Suprapubic skin (tissue), 4 donors: Measurements from ENCODE around the gene ZNRF3. TPM values are rescaled to one million over a fixed set of nuclear protein-coding genes. Genes with fewer than 3 reads are reported as not detected.

Experiments
- DNase-seq, 2 donors: peaks; one replicate each; pipeline ENCODE4 v3.0.0-alpha.2; 2019; ENCODE audit warnings: low spot score in 2 of 2
- H3K27ac ChIP-seq: fragments of 200-600 bp; sonication (generic); one replicate; pipeline ENCODE4 v1.5.1; 2019
- H3K27me3 ChIP-seq: fragments of 200-600 bp; sonication (generic); one replicate; pipeline ENCODE4 v1.5.1; 2019
- H3K36me3 ChIP-seq: fragments of 200-600 bp; sonication (generic); one replicate; pipeline ENCODE4 v1.5.1; 2019
- H3K4me1 ChIP-seq: fragments of 200-600 bp; sonication (generic); one replicate; pipeline ENCODE4 v1.5.1; 2019
- H3K4me3 ChIP-seq: fragments of 200-600 bp; sonication (generic); one replicate; pipeline ENCODE4 v1.5.1; 2019; ENCODE audit warnings: mild to moderate bottlenecking
- H3K9me3 ChIP-seq: fragments of 200-600 bp; sonication (generic); one replicate; pipeline ENCODE4 v1.5.1; 2019
- CTCF ChIP-seq, 2 donors: fragments of 200-600 bp in 1 of 2; fragments of 450-650 bp in 1 of 2; sonication (generic) in 1 of 2; IDR thresholded peaks; one replicate each; pipeline ENCODE4 v1.5.1; 2016 to 2019; ENCODE audit warnings: antibody characterized with exemption in 2 of 2, mild to moderate bottlenecking in 1 of 2, moderate library complexity in 1 of 2
- EP300 ChIP-seq: sonication (generic); formaldehyde crosslinking; IDR thresholded peaks from one replicate; pipeline ENCODE4 v1.6.1; 2017; ENCODE audit warnings: antibody characterized with exemption
- POLR2A ChIP-seq, 2 donors: fragments of 450-650 bp; IDR thresholded peaks; one replicate each; pipeline ENCODE4 v1.6.1; 2017; ENCODE audit warnings: antibody characterized with exemption in 2 of 2, mild to moderate bottlenecking in 2 of 2, moderate library complexity in 2 of 2
- POLR2AphosphoS5 ChIP-seq, 3 donors: sonication (generic); formaldehyde crosslinking; IDR thresholded peaks; one replicate each; pipeline ENCODE4 v1.6.1; 2017; ENCODE audit warnings: antibody characterized with exemption in 3 of 3
- WGBS: methylation state at CpG from one replicate; pipeline ENCODE4 v1.1.5; 2018; 5-methylcytosine and 5-hydroxymethylcytosine counted together
- total RNA-seq, 4 donors: library from RNA; depleted of rRNA; stranded (reverse); fragments of >200 nt; gene quantifications; one replicate each; pipeline ENCODE4 v1.1.0, GENCODE V29; 2016

ZNRF3 gene
- total RNA-seq, 4 donors from 2014 or later: 13.3 to 20.7 (median 18.4) TPM

GRCh38 chr22:29029202-29030000, 146.0 kb downstream of the ZNRF3 start:
- DNase-seq: no peak
- no peaks in the 10 kb centered on the region for H3K36me3 ChIP-seq
- H3K27me3 ChIP-seq: no peaks in the 10 kb centered on the region
- WGBS: 93% methylated on average over 9 of the region's 9 CpGs
- H3K4me3 ChIP-seq: no peak overlapping the region
- TF ChIP-seq CTCF (IDR thresholded peaks at IDR 0.05): no peak
- no peak for TF ChIP-seq POLR2A (IDR thresholded peaks at IDR 0.05)
- TF ChIP-seq EP300: no peak
- no peak for TF ChIP-seq POLR2AphosphoS5 (IDR thresholded peaks at IDR 0.05)
- no peaks in the 10 kb centered on the region for H3K9me3 ChIP-seq
- H3K27ac ChIP-seq: no peak overlapping the region
- peaks cover 22% of the 10 kb centered on the region for H3K4me1 ChIP-seq

- no peak for DNase-seq
- H3K27me3 ChIP-seq: no peaks in the 10 kb centered on the region
- H3K27ac ChIP-seq: peak overlapping the region; percentile 88
- TF ChIP-seq CTCF (IDR thresholded peaks at IDR 0.05) (no peak), POLR2AphosphoS5 (IDR thresholded peaks at IDR 0.05) (no peak), POLR2A (IDR thresholded peaks at IDR 0.05) (no peak), EP300 (no peak)
- H3K9me3 ChIP-seq: no peaks in the 10 kb centered on the region
- no peaks in the 10 kb centered on the region for H3K36me3 ChIP-seq
- H3K4me1 ChIP-seq: peaks cover 22% of the 10 kb centered on the region
- WGBS: 27% methylated on average over 20 of the region's 20 CpGs
- H3K4me3 ChIP-seq: peak overlapping the region; percentile 39
These were observed 146.7 kb downstream of the ZNRF3 start for GRCh38 chr22:29030016-29030617.

DNA sequence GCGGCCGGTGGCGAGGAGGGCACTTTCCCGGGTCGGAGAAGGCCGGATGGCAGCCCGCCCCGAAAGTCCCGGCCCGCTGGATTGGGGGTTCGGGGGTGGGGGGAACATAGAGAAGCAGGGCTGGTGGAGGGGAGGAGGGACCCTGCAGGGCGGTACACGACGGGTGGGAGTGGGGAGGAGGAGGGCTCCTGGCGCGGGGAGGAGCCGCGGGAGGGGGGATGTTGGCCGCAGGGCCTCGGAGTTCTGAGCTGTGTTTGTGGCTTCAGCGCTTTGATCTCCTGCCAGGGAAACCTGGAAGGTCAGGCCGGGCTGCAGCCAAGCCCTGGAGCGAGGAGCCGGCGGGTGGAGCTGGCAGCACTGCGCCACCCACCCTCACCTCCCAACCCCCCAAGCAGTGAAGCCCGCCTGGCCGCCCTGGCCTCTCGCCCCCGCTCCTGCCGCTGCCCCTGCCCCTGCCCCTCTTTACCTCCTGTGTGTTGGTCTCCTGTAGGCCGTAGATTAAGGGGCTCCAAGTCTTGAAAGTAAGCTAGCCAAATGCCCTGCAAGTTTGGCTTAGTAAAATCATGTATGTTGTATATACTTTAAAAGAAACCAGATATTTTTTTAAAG, 147.3 kb downstream of the ZNRF3 start:
- no peaks in the 10 kb centered on the region for H3K36me3 ChIP-seq
- H3K27ac ChIP-seq: peak overlapping the region; percentile 88
- no peaks in the 10 kb centered on the region for H3K27me3 ChIP-seq
- TF ChIP-seq POLR2AphosphoS5 (IDR thresholded peaks at IDR 0.05) (peak in 1 of 3 donors; percentile 38), EP300 (no peak)
- DNase-seq: no peak
- H3K9me3 ChIP-seq: no peaks in the 10 kb centered on the region
- H3K4me1 ChIP-seq: peaks cover 22% of the 10 kb centered on the region
- peak overlapping the region; percentile 39 for H3K4me3 ChIP-seq
- 14% methylated on average over 20 of the region's 32 CpGs for WGBS

GRCh38 chr22:29031227-29032011, 148.0 kb downstream of the ZNRF3 start:
- DNase-seq: peak in 1 of 2 donors; percentile 78
- no peaks in the 10 kb centered on the region for H3K27me3 ChIP-seq
- H3K9me3 ChIP-seq: no peaks in the 10 kb centered on the region
- H3K36me3 ChIP-seq: no peaks in the 10 kb centered on the region
- peak overlapping the region; percentile 39 for H3K4me3 ChIP-seq
- 57% methylated on average over 15 of the region's 18 CpGs for WGBS
- H3K4me1 ChIP-seq: peaks cover 22% of the 10 kb centered on the region
- peak in 1 of 3 donors; percentile 11 for TF ChIP-seq POLR2AphosphoS5 (IDR thresholded peaks at IDR 0.05)
- no peak for TF ChIP-seq CTCF (IDR thresholded peaks at IDR 0.05)
- peak overlapping the region; percentile 88 for H3K27ac ChIP-seq

DNA sequence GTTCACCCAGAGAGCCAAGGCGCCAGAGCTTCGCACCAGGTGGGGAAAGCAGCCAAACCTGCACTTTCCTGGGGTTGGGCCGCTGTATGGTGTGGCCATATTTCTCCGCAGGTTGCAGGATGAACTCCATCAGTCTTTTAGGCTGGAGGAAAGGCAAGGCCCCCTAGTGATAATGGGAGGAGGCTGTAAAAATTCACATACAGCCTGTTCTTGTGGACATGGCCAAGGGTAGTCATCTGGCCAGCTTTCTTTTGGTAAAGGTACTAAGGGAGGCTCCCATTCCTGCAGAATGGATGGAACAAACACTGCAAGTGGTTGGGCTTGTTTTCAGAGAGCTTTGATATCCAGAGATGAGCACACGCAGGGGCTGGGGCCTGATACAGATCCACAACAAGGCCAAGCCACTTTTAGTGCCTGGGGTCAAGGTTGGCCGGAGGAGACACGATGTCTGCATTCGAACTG, 148.7 kb downstream of the ZNRF3 start:
- WGBS: 66% methylated on average over 8 of the region's 8 CpGs
- H3K36me3 ChIP-seq: no peaks in the 10 kb centered on the region

More for the DNA sequence above, 148.7 kb downstream of the ZNRF3 start:
- Histone ChIP-seq H3K9me3 (no peaks in the 10 kb centered on the region), H3K27ac (peak overlapping the region; percentile 88), H3K4me3 (no peak overlapping the region), H3K27me3 (no peaks in the 10 kb centered on the region), H3K4me1 (peaks cover 22% of the 10 kb centered on the region)
- DNase-seq: no peak
- TF ChIP-seq POLR2AphosphoS5 (IDR thresholded peaks at IDR 0.05) (no peak), EP300 (no peak), CTCF (IDR thresholded peaks at IDR 0.05) (no peak), POLR2A (IDR thresholded peaks at IDR 0.05) (no peak)
